Suprapubic skin (tissue), 3 donors: ENCODE data around the gene EPS8.

Experiments used
- POLR2AphosphoS5 ChIP-seq, 3 donors: sonication (generic); formaldehyde crosslinking; IDR thresholded peaks; one replicate each; pipeline ENCODE4 v1.6.1; 2017; ENCODE audit warnings: antibody characterized with exemption in 3 of 3
- TF ChIP-seq, protein P1 (sequence below), 2 donors: fragments of 200-600 bp in 1 of 2; fragments of 450-650 bp in 1 of 2; sonication (generic) in 1 of 2; IDR thresholded peaks; one replicate each; pipeline ENCODE4 v1.5.1; 2016 to 2019; ENCODE audit warnings: antibody characterized with exemption in 2 of 2, mild to moderate bottlenecking in 1 of 2, moderate library complexity in 1 of 2

DNA sequence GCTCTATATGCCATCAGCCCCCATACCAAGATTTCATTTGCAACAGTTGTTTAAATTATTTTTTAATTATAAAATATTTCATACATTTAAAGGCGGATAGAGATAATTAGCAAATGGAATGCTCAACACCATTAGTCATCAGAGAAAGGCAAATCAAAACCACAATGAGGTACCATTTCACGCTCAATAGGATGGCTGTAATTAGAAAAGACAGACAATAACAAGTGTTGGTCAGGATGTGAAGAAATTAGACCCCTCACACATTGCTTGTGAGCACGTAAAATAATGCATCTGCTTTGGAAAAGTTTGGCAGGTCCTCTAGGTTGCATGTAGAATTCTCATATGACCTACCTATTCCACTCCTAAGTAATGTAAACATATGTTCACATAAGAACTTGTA, 35.3 kb upstream of the EPS8 start:
- TF ChIP-seq, protein P1, sequence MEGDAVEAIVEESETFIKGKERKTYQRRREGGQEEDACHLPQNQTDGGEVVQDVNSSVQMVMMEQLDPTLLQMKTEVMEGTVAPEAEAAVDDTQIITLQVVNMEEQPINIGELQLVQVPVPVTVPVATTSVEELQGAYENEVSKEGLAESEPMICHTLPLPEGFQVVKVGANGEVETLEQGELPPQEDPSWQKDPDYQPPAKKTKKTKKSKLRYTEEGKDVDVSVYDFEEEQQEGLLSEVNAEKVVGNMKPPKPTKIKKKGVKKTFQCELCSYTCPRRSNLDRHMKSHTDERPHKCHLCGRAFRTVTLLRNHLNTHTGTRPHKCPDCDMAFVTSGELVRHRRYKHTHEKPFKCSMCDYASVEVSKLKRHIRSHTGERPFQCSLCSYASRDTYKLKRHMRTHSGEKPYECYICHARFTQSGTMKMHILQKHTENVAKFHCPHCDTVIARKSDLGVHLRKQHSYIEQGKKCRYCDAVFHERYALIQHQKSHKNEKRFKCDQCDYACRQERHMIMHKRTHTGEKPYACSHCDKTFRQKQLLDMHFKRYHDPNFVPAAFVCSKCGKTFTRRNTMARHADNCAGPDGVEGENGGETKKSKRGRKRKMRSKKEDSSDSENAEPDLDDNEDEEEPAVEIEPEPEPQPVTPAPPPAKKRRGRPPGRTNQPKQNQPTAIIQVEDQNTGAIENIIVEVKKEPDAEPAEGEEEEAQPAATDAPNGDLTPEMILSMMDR (IDR thresholded peaks at IDR 0.05), result no peak
- no peak for TF ChIP-seq POLR2AphosphoS5 (IDR thresholded peaks at IDR 0.05)
